NT2/D1 (cell line): ENCODE data around the gene FILIP1L.

Experiments
- DNase-seq: peaks from one replicate; pipeline ENCODE4 v3.0.0-alpha.2; 2011; ENCODE audit warnings: low read depth, low spot score
- H3K27me3 ChIP-seq: 2 replicates; pipeline ENCODE4 v1.6.0; 2011; ENCODE audit warnings: mild to moderate bottlenecking; ENCODE audit not compliant: insufficient read length, insufficient read depth
- H3K36me3 ChIP-seq: 2 replicates; pipeline ENCODE4 v1.6.1; 2011; ENCODE audit warnings: mild to moderate bottlenecking, low read length, mixed read lengths; ENCODE audit not compliant: insufficient read depth, insufficient read length
- H3K4me1 ChIP-seq: 2 replicates; pipeline ENCODE4 v1.5.1; 2011; ENCODE audit not compliant: insufficient read depth, insufficient read length
- H3K4me3 ChIP-seq: 2 replicates; pipeline ENCODE4 v1.5.1; 2011; ENCODE audit warnings: low read depth; ENCODE audit not compliant: insufficient read length
- H3K9ac ChIP-seq: 2 replicates; pipeline ENCODE4 v1.6.0; 2011; ENCODE audit warnings: low read depth; ENCODE audit not compliant: insufficient read length
- H3K9me3 ChIP-seq: 2 replicates; pipeline ENCODE4 v1.5.1; 2011; ENCODE audit warnings: mild to moderate bottlenecking, low read length; ENCODE audit not compliant: insufficient read depth
- SUZ12 ChIP-seq: IDR thresholded peaks from 2 replicates; pipeline ENCODE4 v1.6.1; 2011; ENCODE audit not compliant: insufficient read length, insufficient read depth; ENCODE audit errors: extremely low read depth
- YY1 ChIP-seq: IDR thresholded peaks from 2 replicates; pipeline ENCODE4 v1.6.1; 2011; ENCODE audit not compliant: insufficient read length, insufficient read depth
- ZNF274 ChIP-seq: IDR thresholded peaks from 2 replicates; pipeline ENCODE4 v1.6.1; 2011; ENCODE audit warnings: mild to moderate bottlenecking, low read depth, low read length

The FILIP1L gene

DNA sequence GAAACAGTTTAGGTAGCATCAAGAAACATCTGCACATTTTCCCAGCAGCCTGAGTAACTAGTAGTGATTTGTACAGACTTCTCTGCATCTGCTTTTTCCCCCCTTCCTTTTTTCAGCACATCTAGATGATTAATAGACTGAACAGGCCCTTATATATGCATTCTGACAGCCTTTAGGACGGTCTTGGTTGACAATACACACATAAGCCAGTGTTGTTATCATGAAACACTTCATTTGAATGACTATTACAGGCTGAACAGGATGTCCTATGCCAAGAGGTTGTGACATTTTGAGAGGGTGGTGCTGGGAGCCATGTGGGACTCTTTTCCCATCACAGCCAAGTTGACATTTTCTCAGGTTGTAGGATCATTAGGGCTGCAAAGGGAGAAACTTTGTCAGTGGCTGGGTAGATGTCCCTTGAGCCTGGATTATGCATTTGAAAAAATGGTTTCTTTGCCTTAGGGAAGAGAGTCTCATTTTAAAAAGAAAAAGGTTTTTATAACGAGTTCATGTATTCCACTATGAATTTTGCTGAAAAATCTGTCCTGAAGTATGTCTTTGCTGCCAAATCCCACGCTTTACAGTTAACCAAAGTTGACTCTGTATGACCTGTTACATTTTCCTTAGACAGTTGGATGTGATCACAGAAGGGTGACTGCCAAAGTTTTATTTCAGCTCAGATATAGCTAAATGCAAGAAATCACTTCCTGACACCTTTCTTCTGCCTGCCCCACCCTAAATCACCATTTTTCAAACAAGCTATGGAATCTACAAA lies 73.7 kb downstream of the FILIP1L start:
- DNase-seq: no peak
- no peak overlapping the region for H3K9ac ChIP-seq

DNA sequence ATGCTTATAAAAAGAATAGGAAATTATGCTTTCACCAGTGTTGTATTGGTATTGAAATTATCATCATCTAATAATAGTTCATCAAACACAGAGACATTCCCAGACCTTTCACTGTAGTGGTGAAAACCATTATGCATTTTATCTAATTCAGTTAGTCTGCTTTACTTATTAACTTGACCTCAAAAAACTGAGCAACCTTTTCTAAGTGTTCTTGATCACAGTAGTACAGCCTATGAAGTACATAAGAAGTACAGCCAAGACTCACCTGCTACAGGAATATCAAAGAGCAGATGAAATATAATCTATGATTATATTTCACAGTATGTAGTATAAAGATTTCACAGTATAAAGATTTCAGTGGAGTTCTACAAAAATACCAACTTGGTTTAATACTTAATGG lies 75.2 kb downstream of the FILIP1L start:
- Histone ChIP-seq H3K4me1 (no peaks in the 10 kb centered on the region), H3K9me3 (no peaks in the 10 kb centered on the region), H3K9ac (no peak overlapping the region), H3K4me3 (no peak overlapping the region), H3K36me3 (no peaks in the 10 kb centered on the region), H3K27me3 (no peaks in the 10 kb centered on the region)
- DNase-seq: no peak
- TF ChIP-seq SUZ12 (no peak), ZNF274 (no peak), YY1 (no peak)

More for the DNA sequence above, 73.7 kb downstream of the FILIP1L start:
- TF ChIP-seq YY1 (no peak), ZNF274 (no peak), SUZ12 (no peak)
- Histone ChIP-seq H3K4me3 (no peak overlapping the region), H3K9me3 (no peaks in the 10 kb centered on the region), H3K4me1 (peaks cover under 1% of the 10 kb centered on the region), H3K27me3 (no peaks in the 10 kb centered on the region), H3K36me3 (no peaks in the 10 kb centered on the region)

DNA sequence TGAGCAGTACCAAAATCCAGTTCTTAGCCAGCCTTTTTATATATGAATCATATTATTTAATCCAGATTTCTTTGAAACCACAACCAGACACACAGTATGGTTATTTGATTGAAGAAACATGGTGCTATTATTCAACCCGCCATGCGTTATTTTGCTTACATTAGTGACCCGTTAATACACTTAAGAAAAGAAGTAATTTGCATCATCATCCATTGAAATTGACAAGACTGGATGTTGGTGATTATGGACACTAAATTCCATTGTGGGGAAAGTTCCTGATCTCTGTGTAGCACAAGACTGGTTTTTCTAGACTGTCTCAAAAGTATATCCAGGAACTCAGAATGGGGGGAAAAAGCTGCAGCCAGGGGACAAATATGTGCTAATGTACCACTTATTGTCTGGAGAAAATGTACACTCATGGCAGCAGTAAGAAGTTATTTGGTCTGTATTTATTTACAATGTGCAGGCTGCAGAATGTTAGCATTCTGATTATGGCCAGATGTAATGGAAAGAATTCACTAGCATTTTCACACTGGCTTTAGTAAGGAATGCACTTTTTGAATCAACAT lies 80.3 kb downstream of the FILIP1L start:
- no peak for DNase-seq
- Histone ChIP-seq H3K27me3 (no peaks in the 10 kb centered on the region), H3K9me3 (no peaks in the 10 kb centered on the region), H3K9ac (no peak overlapping the region), H3K4me3 (no peak overlapping the region), H3K4me1 (no peaks in the 10 kb centered on the region), H3K36me3 (no peaks in the 10 kb centered on the region)
- TF ChIP-seq ZNF274: no peak
- TF ChIP-seq SUZ12: no peak
- no peak for TF ChIP-seq YY1

DNA sequence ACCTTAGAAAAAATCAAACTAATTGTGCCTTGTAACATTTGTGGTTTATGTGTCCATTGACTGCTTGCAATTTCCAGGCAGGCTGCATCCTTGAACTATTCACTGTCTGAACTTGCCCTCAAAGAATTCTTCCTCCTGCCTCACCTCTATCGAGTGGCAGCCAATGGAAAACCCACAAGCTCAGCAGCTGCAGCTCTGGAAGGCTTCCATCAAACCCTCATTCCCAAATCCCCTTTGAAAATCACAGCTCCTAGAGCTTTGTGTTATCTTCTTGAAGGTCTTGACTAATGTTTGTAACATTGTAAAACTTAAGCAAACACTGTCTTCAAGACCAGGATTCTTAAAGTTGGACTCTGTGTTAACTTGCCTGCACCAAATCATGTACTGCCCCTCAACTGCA lies 81.1 kb downstream of the FILIP1L start:
- Histone ChIP-seq H3K9ac (no peak overlapping the region), H3K9me3 (no peaks in the 10 kb centered on the region), H3K36me3 (no peaks in the 10 kb centered on the region), H3K27me3 (no peaks in the 10 kb centered on the region), H3K4me1 (no peaks in the 10 kb centered on the region), H3K4me3 (no peak overlapping the region)
- no peak for TF ChIP-seq ZNF274
- TF ChIP-seq SUZ12: no peak
- no peak for TF ChIP-seq YY1
- no peak for DNase-seq

DNA sequence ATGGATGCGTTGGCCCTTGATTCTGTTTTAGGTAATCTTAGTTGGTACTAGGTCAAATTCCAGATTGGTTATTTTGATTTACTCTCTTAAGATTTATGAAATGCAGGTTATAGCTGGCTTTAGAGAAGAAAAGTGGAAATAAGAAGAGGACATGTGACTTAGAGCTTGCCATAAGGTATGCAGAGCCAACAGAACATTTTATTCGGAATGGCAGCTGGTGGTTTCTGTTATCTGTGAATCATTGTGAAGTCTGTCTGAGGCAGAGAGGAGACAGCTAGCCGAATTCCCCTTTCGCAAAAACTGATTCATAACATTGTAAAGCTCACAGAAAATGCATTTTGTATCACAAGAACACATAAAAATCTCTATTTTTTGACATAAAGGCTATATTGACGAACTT lies 82.1 kb downstream of the FILIP1L start:
- H3K9ac ChIP-seq: no peak overlapping the region
- no peak for TF ChIP-seq ZNF274
- TF ChIP-seq SUZ12: no peak
- no peak for TF ChIP-seq YY1

DNA sequence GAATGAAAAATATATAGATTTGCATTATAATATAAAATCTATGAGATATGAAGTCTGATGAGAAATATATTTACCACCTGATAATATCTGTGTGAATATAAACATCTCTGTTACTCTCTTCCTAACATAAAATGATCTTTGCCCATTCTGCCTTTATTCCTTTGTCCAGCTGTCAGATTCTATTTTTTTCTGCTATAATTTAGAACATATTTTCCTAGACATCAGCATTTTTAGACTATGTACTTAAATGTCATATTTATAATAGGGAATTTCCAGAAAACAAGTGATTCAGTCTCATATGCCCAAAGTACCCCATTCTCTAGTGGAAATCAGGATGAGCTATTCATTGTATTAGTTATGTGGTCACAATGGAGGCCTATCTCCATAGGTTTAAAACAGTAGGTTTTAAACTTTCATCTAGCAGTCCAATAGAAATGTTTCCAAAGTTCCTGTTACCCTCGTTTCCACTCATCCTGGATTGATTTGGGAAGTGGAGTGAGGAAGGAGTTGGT lies 83.3 kb downstream of the FILIP1L start:
- Histone ChIP-seq H3K9me3 (no peaks in the 10 kb centered on the region), H3K4me3 (no peak overlapping the region), H3K4me1 (no peaks in the 10 kb centered on the region), H3K27me3 (no peaks in the 10 kb centered on the region), H3K36me3 (no peaks in the 10 kb centered on the region), H3K9ac (no peak overlapping the region)
- no peak for DNase-seq
- TF ChIP-seq YY1: no peak
- no peak for TF ChIP-seq SUZ12
- no peak for TF ChIP-seq ZNF274

More for the DNA sequence above, 82.1 kb downstream of the FILIP1L start:
- no peak for DNase-seq
- H3K27me3 ChIP-seq: no peaks in the 10 kb centered on the region
- H3K36me3 ChIP-seq: no peaks in the 10 kb centered on the region
- H3K4me3 ChIP-seq: no peak overlapping the region
- H3K9me3 ChIP-seq: no peaks in the 10 kb centered on the region
- no peaks in the 10 kb centered on the region for H3K4me1 ChIP-seq

DNA sequence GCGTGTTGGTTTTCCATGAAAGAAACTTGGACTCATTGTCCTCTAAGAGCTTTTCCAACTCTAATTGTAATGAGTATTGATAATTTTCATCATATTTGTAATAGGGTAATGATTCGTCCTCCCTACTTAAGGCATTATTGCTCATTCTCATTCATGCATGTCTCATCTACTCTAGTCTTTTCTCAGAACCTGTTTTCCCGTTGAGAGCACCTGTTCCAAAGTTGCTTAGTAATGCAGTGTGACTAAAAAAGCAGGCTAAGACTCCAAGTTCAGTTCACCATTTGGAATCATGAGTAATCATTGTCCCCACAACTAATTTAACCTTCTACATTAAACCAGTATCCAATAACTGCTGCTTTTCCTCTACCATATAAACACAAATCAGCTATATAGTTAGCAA lies 84.0 kb downstream of the FILIP1L start:
- Histone ChIP-seq H3K9ac (no peak overlapping the region), H3K9me3 (no peaks in the 10 kb centered on the region), H3K36me3 (no peaks in the 10 kb centered on the region), H3K4me1 (no peaks in the 10 kb centered on the region), H3K4me3 (no peak overlapping the region), H3K27me3 (no peaks in the 10 kb centered on the region)
- TF ChIP-seq YY1 (no peak), SUZ12 (no peak), ZNF274 (no peak)
- DNase-seq: no peak
